ENCODE results near the gene LUZP2.

DNA sequence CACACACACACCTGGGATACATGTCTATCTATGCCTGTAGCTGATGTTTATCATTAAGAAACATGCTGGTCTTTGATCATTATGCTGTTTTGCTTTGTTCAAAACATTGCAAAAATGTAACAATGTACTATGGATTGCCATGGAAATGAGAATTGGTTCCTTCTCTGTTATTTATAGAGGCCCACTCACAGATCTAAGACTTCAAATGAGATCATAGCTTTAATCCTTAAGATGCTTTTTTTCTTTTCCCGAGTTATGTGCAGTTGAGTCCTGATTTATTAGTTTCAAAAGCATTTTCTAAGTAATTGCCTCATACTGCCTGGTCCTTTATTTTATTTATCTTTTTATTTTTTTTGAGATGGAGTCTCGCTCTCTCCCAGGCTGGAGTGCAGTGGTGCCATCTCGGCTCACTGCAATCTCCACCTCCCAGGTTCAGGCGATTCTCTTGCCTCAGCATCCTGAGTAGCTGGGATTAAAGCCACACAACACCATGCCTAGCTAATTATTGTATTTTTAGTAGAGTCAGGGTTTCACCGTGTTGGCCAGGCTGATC is 131.4 kb downstream of the LUZP2 start:
- TF ChIP-seq ZNF274 (IDR thresholded peaks at IDR 0.05; ENCODE audit: low read depth, low read length) (no peak), YY1 (IDR thresholded peaks at IDR 0.05; ENCODE audit: insufficient read depth, insufficient read length) (no peak)
